HTERT RPE-1 (cell line): Measurements from ENCODE around the gene BHMT2.

ENCODE experiments used
- in situ Hi-C: fragments of 300-500 bp; cut with MboI; formaldehyde crosslinking; loops from 4 replicates; pipeline ENCODE4 v1.14.3; 2020; ENCODE audit warnings: low sequenced_read_pairs

The BHMT2 gene

GRCh38 chr5:79069488-79070349 is at the start of gene BHMT2, which contains the start of gene DMGDH:
Gene BHMT2 (plus strand): TSS chr5:79069767. CDS start chr5:79069783, 16 bp downstream.
Gene DMGDH (minus strand): TSS chr5:79069674. CDS start chr5:79069620, 54 bp downstream.
- in situ Hi-C loops: no loop called here

GRCh38 chr5:79020861-79021561 is 48.6 kb upstream of the BHMT2 start:
- in situ Hi-C loops: no loop called here

GRCh38 chr5:79021753-79022152 is 47.8 kb upstream of the BHMT2 start:
- in situ Hi-C loops: no loop called here

GRCh38 chr5:79022771-79023170 is 46.8 kb upstream of the BHMT2 start:
- in situ Hi-C loops: no loop called here

GRCh38 chr5:79023348-79023747 is 46.2 kb upstream of the BHMT2 start:
- in situ Hi-C loops: no loop called here

- in situ Hi-C loops: no loop called here
Measured at GRCh38 chr5:79023947-79024346, 45.6 kb upstream of the BHMT2 start.

- in situ Hi-C loops: no loop called here
Measured at GRCh38 chr5:79025054-79025472, 44.5 kb upstream of the BHMT2 start.

GRCh38 chr5:79030663-79031484 is 38.7 kb upstream of the BHMT2 start:
- in situ Hi-C loops: no loop called here

- in situ Hi-C loops: no loop called here
Measured at GRCh38 chr5:79031485-79031867, 38.1 kb upstream of the BHMT2 start.

- in situ Hi-C loops: no loop called here
Measured at GRCh38 chr5:79032031-79032695, 37.4 kb upstream of the BHMT2 start.

GRCh38 chr5:79032782-79033181 is 36.8 kb upstream of the BHMT2 start:
- in situ Hi-C loops: no loop called here

- in situ Hi-C loops: no loop called here
Measured at GRCh38 chr5:79035237-79035636, 34.3 kb upstream of the BHMT2 start.

GRCh38 chr5:79036769-79037168 is 32.8 kb upstream of the BHMT2 start:
- in situ Hi-C loops: no loop called here

GRCh38 chr5:79042188-79042587 is 27.4 kb upstream of the BHMT2 start:
- in situ Hi-C loops: no loop called here

GRCh38 chr5:79047199-79047598 is 22.4 kb upstream of the BHMT2 start:
- in situ Hi-C loops: no loop called here

GRCh38 chr5:79048437-79048836 is 21.1 kb upstream of the BHMT2 start:
- in situ Hi-C loops: no loop called here

- in situ Hi-C loops: no loop called here
Measured at GRCh38 chr5:79050498-79050897, 19.1 kb upstream of the BHMT2 start.

GRCh38 chr5:79053321-79053720 is 16.2 kb upstream of the BHMT2 start:
- in situ Hi-C loops: no loop called here

GRCh38 chr5:79055017-79055416 is 14.6 kb upstream of the BHMT2 start:
- in situ Hi-C loops: no loop called here

GRCh38 chr5:79056847-79057246 is 12.7 kb upstream of the BHMT2 start:
- in situ Hi-C loops: no loop called here

GRCh38 chr5:79059674-79060073 is 9.9 kb upstream of the BHMT2 start:
- in situ Hi-C loops: no loop called here
